Prostate gland (tissue), 2 donors: ENCODE data around the gene MEGF10.

ENCODE experiments used
- POLR2A ChIP-seq: fragments of 450-650 bp; IDR thresholded peaks from one replicate; pipeline ENCODE4 v1.6.1; 2016; ENCODE audit warnings: antibody characterized with exemption, mild to moderate bottlenecking
- TF ChIP-seq, protein P1 (sequence below), 4 experiments: fragments of 200-600 bp in 2 of 4; fragments of 450-650 bp in 2 of 4; sonication (generic) in 2 of 4; IDR thresholded peaks; 1 replicate in 3 of 4; 2 replicates in 1 of 4; pipeline ENCODE4 v1.5.1; 2016 to 2019; ENCODE audit warnings: antibody characterized with exemption in 4 of 4, mild to moderate bottlenecking in 2 of 4, moderate library complexity in 2 of 4

DNA sequence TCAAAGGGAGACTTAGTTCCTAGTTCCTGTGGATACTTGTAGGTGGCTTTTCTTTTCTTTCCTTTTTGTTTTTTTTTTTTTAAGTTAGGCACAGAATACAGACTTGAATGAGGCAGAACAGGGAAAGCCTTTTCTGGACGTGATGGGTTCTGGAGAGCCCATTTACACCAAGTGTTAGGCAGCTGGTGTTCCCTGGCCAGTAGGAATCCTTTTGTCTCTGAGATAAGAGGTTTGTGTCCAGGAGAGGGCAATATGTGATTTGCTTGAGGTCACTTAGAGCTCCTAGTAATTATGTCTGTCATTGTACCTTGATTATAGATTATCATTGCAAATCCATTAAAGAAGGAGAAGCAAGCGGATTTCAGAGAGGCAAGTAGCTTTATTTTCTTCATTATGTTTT, 9.1 kb downstream of the MEGF10 start:
- TF ChIP-seq POLR2A = no peak
- TF ChIP-seq, protein P1, sequence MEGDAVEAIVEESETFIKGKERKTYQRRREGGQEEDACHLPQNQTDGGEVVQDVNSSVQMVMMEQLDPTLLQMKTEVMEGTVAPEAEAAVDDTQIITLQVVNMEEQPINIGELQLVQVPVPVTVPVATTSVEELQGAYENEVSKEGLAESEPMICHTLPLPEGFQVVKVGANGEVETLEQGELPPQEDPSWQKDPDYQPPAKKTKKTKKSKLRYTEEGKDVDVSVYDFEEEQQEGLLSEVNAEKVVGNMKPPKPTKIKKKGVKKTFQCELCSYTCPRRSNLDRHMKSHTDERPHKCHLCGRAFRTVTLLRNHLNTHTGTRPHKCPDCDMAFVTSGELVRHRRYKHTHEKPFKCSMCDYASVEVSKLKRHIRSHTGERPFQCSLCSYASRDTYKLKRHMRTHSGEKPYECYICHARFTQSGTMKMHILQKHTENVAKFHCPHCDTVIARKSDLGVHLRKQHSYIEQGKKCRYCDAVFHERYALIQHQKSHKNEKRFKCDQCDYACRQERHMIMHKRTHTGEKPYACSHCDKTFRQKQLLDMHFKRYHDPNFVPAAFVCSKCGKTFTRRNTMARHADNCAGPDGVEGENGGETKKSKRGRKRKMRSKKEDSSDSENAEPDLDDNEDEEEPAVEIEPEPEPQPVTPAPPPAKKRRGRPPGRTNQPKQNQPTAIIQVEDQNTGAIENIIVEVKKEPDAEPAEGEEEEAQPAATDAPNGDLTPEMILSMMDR (IDR thresholded peaks at IDR 0.05) = peak in 1 of 4 experiments; percentile 16
